H9 (cell line): ENCODE measurements around the gene VN1R2. TPM values are rescaled to one million over a fixed set of nuclear protein-coding genes. Genes with fewer than 3 reads are reported as not detected.

Source experiments
- DNase-seq: peaks from one replicate; pipeline ENCODE4 v3.0.0-alpha.2; 2017
- H2AFZ ChIP-seq: one replicate; pipeline ENCODE4 v1.6.1; 2013; ENCODE audit warnings: mild to moderate bottlenecking, low read length, control low read depth, moderate library complexity
- H2AK5ac ChIP-seq: 2 replicates; pipeline ENCODE4 v1.6.1; 2013; ENCODE audit warnings: low read length, control low read depth, mixed read lengths; ENCODE audit not compliant: insufficient read length
- H2BK120ac ChIP-seq: one replicate; pipeline ENCODE4 v1.6.1; 2013; ENCODE audit warnings: low read depth, mild to moderate bottlenecking, low read length, control low read depth, inconsistent platforms; ENCODE audit not compliant: poor library complexity, severe bottlenecking
- H2BK12ac ChIP-seq: 2 replicates; pipeline ENCODE4 v1.6.1; 2013; ENCODE audit warnings: low read length, control low read depth, mixed read lengths, low read depth; ENCODE audit not compliant: insufficient read length
- H2BK15ac ChIP-seq: 2 replicates; pipeline ENCODE4 v1.6.1; 2013; ENCODE audit warnings: low read depth, low read length, control low read depth
- H2BK20ac ChIP-seq: one replicate; pipeline ENCODE4 v1.6.1; 2013; ENCODE audit warnings: low read depth, mild to moderate bottlenecking, low read length, control low read depth, inconsistent platforms; ENCODE audit not compliant: poor library complexity, severe bottlenecking
- H2BK5ac ChIP-seq: 2 replicates; pipeline ENCODE4 v1.6.1; 2013; ENCODE audit warnings: low read length, control low read depth, mixed read lengths; ENCODE audit not compliant: insufficient read length
- H3K14ac ChIP-seq: 2 replicates; pipeline ENCODE4 v1.6.1; 2013; ENCODE audit warnings: low read length, control low read depth; ENCODE audit not compliant: insufficient read depth
- H3K18ac ChIP-seq: 2 replicates; pipeline ENCODE4 v1.6.1; 2013; ENCODE audit warnings: low read depth, mild to moderate bottlenecking, mixed read lengths, low read length, control low read depth; ENCODE audit not compliant: insufficient read length
- H3K23ac ChIP-seq: 2 replicates; pipeline ENCODE4 v1.6.1; 2013; ENCODE audit warnings: low read length, control low read depth, mixed read lengths, low read depth; ENCODE audit not compliant: insufficient read length
- H3K23me2 ChIP-seq: 2 replicates; pipeline ENCODE4 v1.6.1; 2013; ENCODE audit warnings: low read depth, mild to moderate bottlenecking, mixed read lengths, low read length, control low read depth; ENCODE audit not compliant: insufficient read length, poor library complexity, severe bottlenecking
- H3K27ac ChIP-seq: 2 replicates; pipeline ENCODE4 v1.5.1; 2013; ENCODE audit warnings: low read length, control low read depth, mixed read lengths, low read depth; ENCODE audit not compliant: insufficient read length
- H3K27me3 ChIP-seq: 2 replicates; pipeline ENCODE4 v1.6.1; 2013; ENCODE audit warnings: low read length, control low read depth, inconsistent platforms; ENCODE audit not compliant: insufficient read depth
- H3K4ac ChIP-seq: 2 replicates; pipeline ENCODE4 v1.6.1; 2013; ENCODE audit warnings: low read depth, mild to moderate bottlenecking, control low read depth, inconsistent platforms, low read length, moderate library complexity
- H3K4me1 ChIP-seq: 2 replicates; pipeline ENCODE4 v1.6.1; 2013; ENCODE audit warnings: low read length, control low read depth, inconsistent platforms; ENCODE audit not compliant: insufficient read depth
- H3K4me2 ChIP-seq: 2 replicates; pipeline ENCODE4 v1.6.1; 2013; ENCODE audit warnings: low read length, control low read depth, mixed read lengths; ENCODE audit not compliant: insufficient read length, insufficient read depth
- H3K56ac ChIP-seq: 2 replicates; pipeline ENCODE4 v1.6.1; 2013; ENCODE audit warnings: low read depth, mild to moderate bottlenecking, mixed read lengths, low read length, control low read depth; ENCODE audit not compliant: insufficient read length
- H3K79me1 ChIP-seq: 2 replicates; pipeline ENCODE4 v1.6.1; 2013; ENCODE audit warnings: low read depth, mild to moderate bottlenecking, moderate library complexity, low read length, control low read depth, inconsistent platforms; ENCODE audit not compliant: insufficient read depth, poor library complexity, severe bottlenecking
- H3K79me2 ChIP-seq: 2 replicates; pipeline ENCODE4 v1.6.1; 2013; ENCODE audit warnings: low read length, control low read depth, inconsistent platforms; ENCODE audit not compliant: insufficient read depth
- H3K9ac ChIP-seq: 2 replicates; pipeline ENCODE4 v1.6.1; 2013; ENCODE audit warnings: low read length, control low read depth, mixed read lengths; ENCODE audit not compliant: insufficient read length; ENCODE audit errors: extremely low read depth
- H3K9me3 ChIP-seq: one replicate; pipeline ENCODE4 v1.6.1; 2013; ENCODE audit warnings: low read depth, low read length, inconsistent platforms; ENCODE audit not compliant: control insufficient read depth
- H3T11ph ChIP-seq: one replicate; pipeline ENCODE4 v1.6.1; 2013; ENCODE audit warnings: mild to moderate bottlenecking, low read length, control low read depth, inconsistent platforms
- H4K20me1 ChIP-seq: one replicate; pipeline ENCODE4 v1.6.1; 2013; ENCODE audit not compliant: control insufficient read depth, insufficient read length, insufficient read depth
- H4K5ac ChIP-seq: 2 replicates; pipeline ENCODE4 v1.6.1; 2013; ENCODE audit warnings: low read depth, mild to moderate bottlenecking, mixed read lengths, low read length, control low read depth; ENCODE audit not compliant: insufficient read length
- H4K8ac ChIP-seq: replicated peaks from 2 replicates; pipeline ENCODE4 v1.6.1; 2013; ENCODE audit warnings: low read length, control low read depth, mixed read lengths, low read depth; ENCODE audit not compliant: insufficient read length
- H4K91ac ChIP-seq: 2 replicates; pipeline ENCODE4 v1.6.1; 2013; ENCODE audit warnings: low read depth, mild to moderate bottlenecking, moderate library complexity, mixed read lengths, low read length, control low read depth; ENCODE audit not compliant: insufficient read length
- H3K27ac Mint-ChIP-seq, 3 experiments: 2 replicates in 2 of 3; 3 replicates in 1 of 3; pipeline ENCODE4 v1.8.0; 2020 to 2021; ENCODE audit warnings: mixed read lengths in 3 of 3, mild to moderate bottlenecking in 1 of 3, moderate library complexity in 1 of 3
- H3K27me3 Mint-ChIP-seq: 2 replicates; pipeline ENCODE4 v1.8.0; 2021; ENCODE audit warnings: low read depth, mild to moderate bottlenecking, moderate library complexity, mixed read lengths
- H3K36me3 Mint-ChIP-seq, 3 experiments: 2 replicates in 2 of 3; 3 replicates in 1 of 3; pipeline ENCODE4 v1.8.0; 2020 to 2021; ENCODE audit warnings: low read depth in 3 of 3, mixed read lengths in 3 of 3; ENCODE audit not compliant: insufficient read depth in 1 of 3
- H3K4me1 Mint-ChIP-seq, 2 experiments: 2 replicates each; pipeline ENCODE4 v1.8.0; 2020; ENCODE audit warnings: mixed read lengths in 2 of 2
- H3K4me3 Mint-ChIP-seq, 2 experiments: 2 replicates in 1 of 2; 3 replicates in 1 of 2; pipeline ENCODE4 v1.8.0; 2020 to 2021; ENCODE audit warnings: mild to moderate bottlenecking in 2 of 2, mixed read lengths in 2 of 2, moderate library complexity in 1 of 2
- H3K9me3 Mint-ChIP-seq, 2 experiments: 2 replicates in 1 of 2; 3 replicates in 1 of 2; pipeline ENCODE4 v1.8.0; 2020; ENCODE audit warnings: mild to moderate bottlenecking in 2 of 2, mixed read lengths in 2 of 2, moderate library complexity in 1 of 2
- WGBS: extraction: QIAGEN DNeasy Blood & Tissue Kit; methylation state at CpG from one replicate; pipeline ENCODE4 v1.1.7; 2013; ENCODE audit warnings: missing lambda C conversion rate, low lambda C conversion rate, mixed read lengths; ENCODE audit not compliant: insufficient read length; ENCODE audit errors: extremely low coverage; 5-methylcytosine and 5-hydroxymethylcytosine counted together
- total RNA-seq: library from RNA; stranded (reverse); gene quantifications from 2 replicates; pipeline ENCODE4 v1.2.1, GENCODE V29; 2021
- TF ChIP-seq, protein P1 (sequence below): fragments of 200-600 bp; sonication (generic); conservative IDR thresholded peaks from 3 replicates; pipeline ENCODE4 v1.8.0; 2021; ENCODE audit warnings: antibody characterized with exemption, mild to moderate bottlenecking

VN1R2 gene
- total RNA-seq, 1 experiment from 2014 or later = not detected

- peaks cover 7% of the 10 kb centered on the region for H3K27me3 Mint-ChIP-seq
Observed at GRCh38 chr19:53237114-53237777, 20.8 kb upstream of the VN1R2 start.

More at GRCh38 chr19:53237114-53237777, 20.8 kb upstream of the VN1R2 start:
- no peak overlapping the region for H3K4me2 ChIP-seq
- no peak overlapping the region for H2BK5ac ChIP-seq
- H3K56ac ChIP-seq = no peak overlapping the region
- H4K91ac ChIP-seq = no peak overlapping the region
- H3K27me3 ChIP-seq = no peaks in the 10 kb centered on the region
- no peak overlapping the region for H2BK120ac ChIP-seq
- H4K20me1 ChIP-seq = no peaks in the 10 kb centered on the region
- no peaks in the 10 kb centered on the region for H3K23me2 ChIP-seq
- Mint-ChIP-seq H3K4me3 (no peak overlapping the region), H3K9me3 (peaks cover 83 to 95% of the 10 kb centered on the region in 2 experiments), H3K4me1 (no peaks in the 10 kb centered on the region), H3K27ac (no peak overlapping the region), H3K36me3 (peaks cover 50 to 86% (median 80%) of the 10 kb centered on the region in 3 experiments)
- H2AFZ ChIP-seq = no peak overlapping the region
- no peak overlapping the region for H2BK15ac ChIP-seq
- TF ChIP-seq, protein P1, sequence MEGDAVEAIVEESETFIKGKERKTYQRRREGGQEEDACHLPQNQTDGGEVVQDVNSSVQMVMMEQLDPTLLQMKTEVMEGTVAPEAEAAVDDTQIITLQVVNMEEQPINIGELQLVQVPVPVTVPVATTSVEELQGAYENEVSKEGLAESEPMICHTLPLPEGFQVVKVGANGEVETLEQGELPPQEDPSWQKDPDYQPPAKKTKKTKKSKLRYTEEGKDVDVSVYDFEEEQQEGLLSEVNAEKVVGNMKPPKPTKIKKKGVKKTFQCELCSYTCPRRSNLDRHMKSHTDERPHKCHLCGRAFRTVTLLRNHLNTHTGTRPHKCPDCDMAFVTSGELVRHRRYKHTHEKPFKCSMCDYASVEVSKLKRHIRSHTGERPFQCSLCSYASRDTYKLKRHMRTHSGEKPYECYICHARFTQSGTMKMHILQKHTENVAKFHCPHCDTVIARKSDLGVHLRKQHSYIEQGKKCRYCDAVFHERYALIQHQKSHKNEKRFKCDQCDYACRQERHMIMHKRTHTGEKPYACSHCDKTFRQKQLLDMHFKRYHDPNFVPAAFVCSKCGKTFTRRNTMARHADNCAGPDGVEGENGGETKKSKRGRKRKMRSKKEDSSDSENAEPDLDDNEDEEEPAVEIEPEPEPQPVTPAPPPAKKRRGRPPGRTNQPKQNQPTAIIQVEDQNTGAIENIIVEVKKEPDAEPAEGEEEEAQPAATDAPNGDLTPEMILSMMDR = no peak
- H3K18ac ChIP-seq = no peak overlapping the region
- no peak overlapping the region for H3T11ph ChIP-seq
- H2BK20ac ChIP-seq = no peak overlapping the region
- H3K9me3 ChIP-seq = peaks cover 83% of the 10 kb centered on the region
- H3K27ac ChIP-seq = no peak overlapping the region
- H4K8ac ChIP-seq = no peak overlapping the region
- no peak overlapping the region for H3K9ac ChIP-seq
- no peak for DNase-seq
- H2AK5ac ChIP-seq = no peak overlapping the region
- no peak overlapping the region for H3K14ac ChIP-seq
- WGBS = no CpG with 5 or more reads among the region's 4 CpGs
- H3K23ac ChIP-seq = no peak overlapping the region
- H3K4ac ChIP-seq = no peak overlapping the region
- no peaks in the 10 kb centered on the region for H3K79me1 ChIP-seq
- no peaks in the 10 kb centered on the region for H3K79me2 ChIP-seq
- no peak overlapping the region for H2BK12ac ChIP-seq
- no peak overlapping the region for H4K5ac ChIP-seq
- no peaks in the 10 kb centered on the region for H3K4me1 ChIP-seq
